Panc1 (cell line): ENCODE data around the gene ZKSCAN1. TPM values are rescaled to one million over a fixed set of nuclear protein-coding genes. Genes with fewer than 3 reads are reported as not detected.

Source experiments
- ATAC-seq: fragments of 200-7000 bp; cut with Tn5 transposase; 2 replicates; pipeline ENCODE4 v1.9.1; 2020; ENCODE audit warnings: mild to moderate bottlenecking, moderate library complexity
- BruUV-seq: library from RNA; stranded (reverse); fragments of 400-500 nt; replicated peaks from 2 replicates; lab custom pipeline; 2021; lab: Mats Ljungman, UMichigan
- CTCF ChIA-PET: fragments of 300-600 bp; sonication (Branson Sonifier 250); formaldehyde crosslinking; loops from one replicate; lab custom pipeline; 2022; ENCODE audit warnings: antibody characterized with exemption; lab: Charles Lee
- POLR2A ChIA-PET: fragments of 300-600 bp; sonication (Branson Sonifier 250); formaldehyde crosslinking; loops from one replicate; lab custom pipeline; 2022; ENCODE audit warnings: antibody characterized with exemption; lab: Charles Lee
- DNase-seq: peaks from one replicate; pipeline ENCODE4 v3.0.0-alpha.2; 2010; ENCODE audit warnings: low read depth, low spot score
- H3K27ac ChIP-seq: 2 replicates; pipeline ENCODE4 v1.5.1; 2011; ENCODE audit warnings: mild to moderate bottlenecking, low read length, inconsistent platforms
- H3K27me3 ChIP-seq: fragments of 200-500 bp; sonication (Bioruptor generic); 2 replicates; pipeline ENCODE4 v1.6.0; 2014; ENCODE audit warnings: low read length, inconsistent platforms; ENCODE audit not compliant: control insufficient read depth, insufficient read depth
- H3K36me3 ChIP-seq: fragments of 200-500 bp; sonication (Bioruptor generic); 2 replicates; pipeline ENCODE4 v1.5.1; 2014; ENCODE audit warnings: inconsistent platforms, mild to moderate bottlenecking, low read length, moderate library complexity; ENCODE audit not compliant: control insufficient read depth, insufficient read depth
- H3K4me1 ChIP-seq: 2 replicates; pipeline ENCODE4 v1.5.1; 2011; ENCODE audit warnings: inconsistent platforms, mild to moderate bottlenecking, low read length, moderate library complexity; ENCODE audit not compliant: control insufficient read depth, insufficient read depth
- H3K4me3 ChIP-seq, 2 experiments: 2 replicates each; pipeline ENCODE4 v1.5.1; 2011 to 2012; ENCODE audit warnings: low read depth in 2 of 2, low read length in 2 of 2, mild to moderate bottlenecking in 2 of 2, inconsistent platforms in 1 of 2, moderate library complexity in 1 of 2
- H3K9me3 ChIP-seq: fragments of 200-500 bp; sonication (Bioruptor generic); 2 replicates; pipeline ENCODE4 v1.5.1; 2014; ENCODE audit warnings: low read depth, mild to moderate bottlenecking, inconsistent platforms, low read length, moderate library complexity; ENCODE audit not compliant: control insufficient read depth, insufficient read depth
- POLR2AphosphoS5 ChIP-seq: IDR thresholded peaks from 2 replicates; pipeline ENCODE4 v1.6.1; 2012; ENCODE audit warnings: mild to moderate bottlenecking, low read depth, low read length, moderate library complexity
- SIN3A ChIP-seq: IDR thresholded peaks from 2 replicates; pipeline ENCODE4 v1.6.1; 2012; ENCODE audit warnings: low read depth, mild to moderate bottlenecking, low read length, moderate library complexity, borderline replicate concordance; ENCODE audit not compliant: insufficient read depth
- TCF7L2 ChIP-seq: IDR thresholded peaks from 2 replicates; pipeline ENCODE4 v1.6.1; 2011; ENCODE audit warnings: mild to moderate bottlenecking, low read depth, low read length, inconsistent platforms
- in situ Hi-C: cut with HindIII; loops from 2 replicates; pipeline ENCODE4 v1.10.0; 2016; ENCODE audit warnings: low sequenced_read_pairs, low pct_unique_long_range_greater_than_20kb
- intact Hi-C: fragments of 100-400 bp; cut with micrococcal nuclease; formaldehyde crosslinking; loops from one replicate; pipeline ENCODE4 v1.10.0; 2022; ENCODE audit not compliant: unreplicated experiment
- total RNA-seq: library from RNA; stranded (reverse); gene quantifications from one replicate; pipeline ENCODE4 v1.2.1, GENCODE V29; 2021; ENCODE audit not compliant: unreplicated experiment
- TF ChIP-seq, protein P1 (sequence below): fragments of 450-650 bp; IDR thresholded peaks from 2 replicates; pipeline ENCODE4 v1.5.1; 2017; ENCODE audit warnings: mild to moderate bottlenecking
- TF ChIP-seq, protein P2 (sequence below), 2 experiments: IDR thresholded peaks; 2 replicates each; pipeline ENCODE4 v1.6.1; 2011 to 2012; ENCODE audit warnings: low read depth in 2 of 2, control low read depth in 1 of 2, low read length in 1 of 2, mild to moderate bottlenecking in 1 of 2, moderate library complexity in 1 of 2; ENCODE audit not compliant: insufficient read depth in 1 of 2

ZKSCAN1 gene
- total RNA-seq, 1 experiment from 2014 or later, result 55.5 TPM

- Histone ChIP-seq H3K9me3 (no peaks in the 10 kb centered on the region), H3K27ac (peak overlapping the region; percentile 94), H3K27me3 (no peaks in the 10 kb centered on the region), H3K36me3 (no peaks in the 10 kb centered on the region; the same call in 1 of the 2 replicates), H3K4me3 (peak overlapping the region; percentile 88 to 92), H3K4me1 (peaks cover 22% of the 10 kb centered on the region)
- BruUV-seq, result TSS peak; percentile 90
- in situ Hi-C loops, result no loop called here
- CTCF ChIA-PET, result no interaction called here
- intact Hi-C loops, result no loop called here
- DNase-seq, result no peak
- TF ChIP-seq, protein P1, sequence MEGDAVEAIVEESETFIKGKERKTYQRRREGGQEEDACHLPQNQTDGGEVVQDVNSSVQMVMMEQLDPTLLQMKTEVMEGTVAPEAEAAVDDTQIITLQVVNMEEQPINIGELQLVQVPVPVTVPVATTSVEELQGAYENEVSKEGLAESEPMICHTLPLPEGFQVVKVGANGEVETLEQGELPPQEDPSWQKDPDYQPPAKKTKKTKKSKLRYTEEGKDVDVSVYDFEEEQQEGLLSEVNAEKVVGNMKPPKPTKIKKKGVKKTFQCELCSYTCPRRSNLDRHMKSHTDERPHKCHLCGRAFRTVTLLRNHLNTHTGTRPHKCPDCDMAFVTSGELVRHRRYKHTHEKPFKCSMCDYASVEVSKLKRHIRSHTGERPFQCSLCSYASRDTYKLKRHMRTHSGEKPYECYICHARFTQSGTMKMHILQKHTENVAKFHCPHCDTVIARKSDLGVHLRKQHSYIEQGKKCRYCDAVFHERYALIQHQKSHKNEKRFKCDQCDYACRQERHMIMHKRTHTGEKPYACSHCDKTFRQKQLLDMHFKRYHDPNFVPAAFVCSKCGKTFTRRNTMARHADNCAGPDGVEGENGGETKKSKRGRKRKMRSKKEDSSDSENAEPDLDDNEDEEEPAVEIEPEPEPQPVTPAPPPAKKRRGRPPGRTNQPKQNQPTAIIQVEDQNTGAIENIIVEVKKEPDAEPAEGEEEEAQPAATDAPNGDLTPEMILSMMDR, result no peak
- TF ChIP-seq TCF7L2, result no peak
- no peak for TF ChIP-seq POLR2AphosphoS5
- TF ChIP-seq SIN3A, result no peak
- TF ChIP-seq, protein P2, sequence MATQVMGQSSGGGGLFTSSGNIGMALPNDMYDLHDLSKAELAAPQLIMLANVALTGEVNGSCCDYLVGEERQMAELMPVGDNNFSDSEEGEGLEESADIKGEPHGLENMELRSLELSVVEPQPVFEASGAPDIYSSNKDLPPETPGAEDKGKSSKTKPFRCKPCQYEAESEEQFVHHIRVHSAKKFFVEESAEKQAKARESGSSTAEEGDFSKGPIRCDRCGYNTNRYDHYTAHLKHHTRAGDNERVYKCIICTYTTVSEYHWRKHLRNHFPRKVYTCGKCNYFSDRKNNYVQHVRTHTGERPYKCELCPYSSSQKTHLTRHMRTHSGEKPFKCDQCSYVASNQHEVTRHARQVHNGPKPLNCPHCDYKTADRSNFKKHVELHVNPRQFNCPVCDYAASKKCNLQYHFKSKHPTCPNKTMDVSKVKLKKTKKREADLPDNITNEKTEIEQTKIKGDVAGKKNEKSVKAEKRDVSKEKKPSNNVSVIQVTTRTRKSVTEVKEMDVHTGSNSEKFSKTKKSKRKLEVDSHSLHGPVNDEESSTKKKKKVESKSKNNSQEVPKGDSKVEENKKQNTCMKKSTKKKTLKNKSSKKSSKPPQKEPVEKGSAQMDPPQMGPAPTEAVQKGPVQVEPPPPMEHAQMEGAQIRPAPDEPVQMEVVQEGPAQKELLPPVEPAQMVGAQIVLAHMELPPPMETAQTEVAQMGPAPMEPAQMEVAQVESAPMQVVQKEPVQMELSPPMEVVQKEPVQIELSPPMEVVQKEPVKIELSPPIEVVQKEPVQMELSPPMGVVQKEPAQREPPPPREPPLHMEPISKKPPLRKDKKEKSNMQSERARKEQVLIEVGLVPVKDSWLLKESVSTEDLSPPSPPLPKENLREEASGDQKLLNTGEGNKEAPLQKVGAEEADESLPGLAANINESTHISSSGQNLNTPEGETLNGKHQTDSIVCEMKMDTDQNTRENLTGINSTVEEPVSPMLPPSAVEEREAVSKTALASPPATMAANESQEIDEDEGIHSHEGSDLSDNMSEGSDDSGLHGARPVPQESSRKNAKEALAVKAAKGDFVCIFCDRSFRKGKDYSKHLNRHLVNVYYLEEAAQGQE (IDR thresholded peaks at IDR 0.05; ENCODE audit: insufficient read depth in 1 of 2, low read depth in 2 of 2, low read length in 1 of 2), result no peak
- ATAC-seq, result no peak
- POLR2A ChIA-PET, result interaction anchor here (0.6 kb wide), 1 partner anchor 23 kb away, joined by 5 read pairs; no protein-coding TSS in a partner anchor
Measured at GRCh38 chr7:100016215-100016901, 962 bp downstream of the ZKSCAN1 start.

- intact Hi-C loops (no loop called here), in situ Hi-C loops (no loop called here)
- no peak for DNase-seq
- H3K27me3 ChIP-seq, result no peaks in the 10 kb centered on the region
- peak overlapping the region; percentile 88 to 92 for H3K4me3 ChIP-seq
- POLR2A ChIA-PET, result interaction anchor here (0.5 kb wide), 1 partner anchor 16 kb away, joined by 5 read pairs; no protein-coding TSS in a partner anchor
- peaks cover under 1% of the 10 kb centered on the region for H3K36me3 ChIP-seq
- ATAC-seq, result no peak
- H3K27ac ChIP-seq, result peak overlapping the region; percentile 94
- no peaks in the 10 kb centered on the region for H3K9me3 ChIP-seq
- no TSS peak for BruUV-seq
- CTCF ChIA-PET, result no interaction called here
- TF ChIP-seq, protein P2 (IDR thresholded peaks at IDR 0.05; ENCODE audit: insufficient read depth in 1 of 2, low read depth in 2 of 2, low read length in 1 of 2), result no peak
- no peak for TF ChIP-seq POLR2AphosphoS5
- TF ChIP-seq TCF7L2, result no peak
- TF ChIP-seq SIN3A, result no peak
- TF ChIP-seq, protein P1, result no peak
- H3K4me1 ChIP-seq, result peaks cover 22% of the 10 kb centered on the region
Measured at GRCh38 chr7:100017300-100017699, 1.9 kb downstream of the ZKSCAN1 start.
